GM21717 (cell line): Measurements from ENCODE around the gene RFX4.
A peak's percentile ranks its signal among the peaks of the same experiment; 100 is the strongest.
"Not testable (repeated sequence)": the region's sequence is repeated elsewhere in the genome, so short reads cannot be mapped to it uniquely, and the experiment has no call there.

Experiments used
- ATAC-seq: cut with Tn5 transposase; IDR thresholded peaks from one replicate; pipeline ENCODE4 v1.9.1; 2021; ENCODE audit warnings: mild to moderate bottlenecking, moderate library complexity; ENCODE audit not compliant: unreplicated experiment

The RFX4 gene

DNA sequence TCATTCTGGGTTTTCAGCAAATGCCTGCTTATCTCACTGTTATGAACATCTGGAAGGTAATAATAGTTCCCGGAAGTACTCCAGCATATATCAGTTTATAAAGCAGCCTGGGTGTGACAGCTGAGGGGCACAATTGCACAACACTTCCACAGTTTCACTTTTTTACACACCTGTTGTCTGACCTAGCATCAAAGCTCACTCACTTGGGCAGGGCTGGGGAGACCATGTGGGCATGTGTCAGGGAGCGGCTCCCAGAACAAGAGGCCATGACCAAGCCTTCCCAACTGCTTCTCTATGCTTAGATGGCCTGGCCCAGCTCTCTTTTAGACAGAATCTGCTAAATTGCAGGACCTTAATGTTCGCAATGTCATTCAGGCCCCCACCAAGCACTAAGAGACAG lies 140.6 kb downstream of the RFX4 start:
- no peak for ATAC-seq

DNA sequence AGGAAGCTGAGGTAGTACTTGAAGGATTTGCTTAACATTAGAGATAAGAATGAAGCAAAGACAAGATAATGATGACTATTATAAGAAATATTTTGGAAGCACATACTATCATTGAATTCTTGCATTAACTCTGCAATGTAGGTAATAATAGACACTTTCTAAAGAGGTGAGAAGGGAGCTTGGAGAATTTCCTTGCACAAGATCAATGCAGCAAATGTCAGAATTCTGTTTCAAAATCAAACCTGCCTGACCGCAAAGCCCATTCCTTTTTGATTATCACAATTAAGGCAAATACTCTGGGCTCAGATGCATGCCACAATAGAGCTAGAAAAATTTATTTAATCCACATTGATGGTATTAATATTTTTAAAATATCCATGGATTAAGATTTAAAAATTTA lies 141.3 kb downstream of the RFX4 start:
- no peak for ATAC-seq

DNA sequence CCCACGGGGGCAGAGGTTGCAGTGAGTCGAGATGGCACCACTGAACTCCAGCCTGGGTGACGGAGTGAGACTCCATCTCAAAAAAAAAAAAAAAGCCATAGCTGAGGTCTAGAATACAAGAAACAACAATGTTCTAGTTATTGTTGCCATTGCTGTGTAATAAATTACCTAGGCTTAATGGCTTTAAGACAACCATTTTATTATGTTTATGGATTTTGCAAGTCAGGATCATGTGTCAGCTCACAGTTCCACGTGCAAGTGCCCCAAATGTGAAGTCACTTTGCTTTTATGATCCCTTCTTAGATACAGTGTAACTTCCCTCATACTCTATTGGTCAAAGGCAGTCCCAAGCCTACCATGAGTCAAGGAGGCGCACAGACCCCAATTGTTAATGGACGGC lies 142.1 kb downstream of the RFX4 start:
- no peak for ATAC-seq

DNA sequence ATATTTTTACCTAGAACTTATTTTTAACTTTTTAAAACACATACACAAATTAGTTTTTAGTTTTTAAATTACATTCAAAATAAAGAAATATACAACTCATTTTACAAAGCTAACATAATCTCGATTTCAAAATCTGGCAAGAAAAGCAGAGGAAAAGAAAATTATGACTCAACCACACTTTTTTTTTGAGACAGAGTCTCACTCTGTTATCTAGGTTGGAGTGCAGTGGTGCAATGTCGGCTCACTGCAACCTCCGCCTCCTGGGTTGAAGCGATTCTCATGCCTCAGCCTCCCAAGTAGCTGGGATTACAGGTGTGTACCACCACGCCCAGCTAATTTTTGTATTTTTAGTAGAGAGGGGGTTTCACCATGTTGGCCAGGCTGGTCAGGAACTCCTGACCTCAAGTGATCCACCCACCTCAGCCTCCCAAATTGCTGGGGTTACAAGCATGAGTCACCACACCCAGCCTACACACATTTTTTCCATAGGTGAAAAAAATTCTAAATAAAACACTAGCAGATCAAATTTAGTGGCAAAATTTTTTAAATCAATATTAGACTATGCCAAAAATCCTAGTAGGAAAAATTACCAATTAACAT lies 143.9 kb downstream of the RFX4 start:
- ATAC-seq, result not testable (repeated sequence)

DNA sequence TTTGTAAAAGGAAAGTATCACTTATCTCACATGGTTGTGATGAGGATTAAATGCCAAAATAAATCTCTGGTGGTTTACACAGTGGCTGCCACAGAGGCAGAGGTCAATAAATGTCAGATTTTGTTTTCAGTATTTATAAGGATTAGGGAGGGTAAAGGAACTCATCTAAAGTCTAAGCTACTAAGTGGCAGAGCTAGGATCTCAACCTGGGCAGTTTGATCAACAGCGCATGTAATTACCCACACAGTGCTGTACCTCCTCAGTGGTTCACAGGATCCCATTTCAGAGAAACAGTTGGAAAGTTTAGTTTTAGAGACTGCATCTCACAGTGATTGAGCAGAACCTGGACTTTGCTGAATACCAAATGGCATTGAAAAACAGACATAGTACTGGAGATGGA lies 146.8 kb downstream of the RFX4 start:
- ATAC-seq, result no peak

DNA sequence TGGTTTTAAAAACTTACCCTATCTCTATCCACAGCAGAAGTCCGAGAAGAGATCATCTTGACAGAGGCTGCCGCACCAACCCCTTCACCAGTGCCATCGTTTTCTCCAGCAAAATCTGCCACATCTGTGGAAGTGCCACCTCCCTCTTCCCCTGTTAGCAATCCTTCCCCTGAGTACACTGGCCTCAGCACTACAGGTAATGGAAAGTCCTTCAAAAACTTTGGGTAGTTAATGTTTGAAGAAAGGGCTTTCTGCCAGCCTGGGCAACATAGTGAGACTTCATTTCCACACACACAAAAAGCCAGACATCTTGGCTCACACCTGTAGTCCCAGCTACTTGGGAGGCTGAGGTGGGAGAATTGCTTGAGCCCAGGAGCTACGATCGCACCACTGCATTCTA lies 150.1 kb downstream of the RFX4 start:
- ATAC-seq, result no peak

DNA sequence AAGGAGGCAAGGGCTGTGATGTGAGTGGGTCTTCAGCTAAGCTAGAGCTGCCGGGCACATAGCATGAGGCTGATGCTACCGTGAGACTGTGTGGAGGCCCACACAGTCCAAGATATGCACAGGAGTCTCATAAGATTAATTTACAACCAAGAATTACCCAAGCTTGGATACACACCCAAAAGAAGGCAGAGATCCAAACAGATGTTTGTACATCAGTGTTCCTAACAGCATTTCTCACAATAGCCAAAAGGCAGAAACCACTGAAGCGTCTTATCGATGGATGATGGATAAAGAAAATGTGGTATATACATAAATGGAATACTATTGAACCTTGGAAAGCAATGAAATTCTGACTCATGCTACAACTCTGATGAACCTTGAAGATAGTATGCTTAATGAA lies 150.9 kb downstream of the RFX4 start:
- no peak for ATAC-seq

DNA sequence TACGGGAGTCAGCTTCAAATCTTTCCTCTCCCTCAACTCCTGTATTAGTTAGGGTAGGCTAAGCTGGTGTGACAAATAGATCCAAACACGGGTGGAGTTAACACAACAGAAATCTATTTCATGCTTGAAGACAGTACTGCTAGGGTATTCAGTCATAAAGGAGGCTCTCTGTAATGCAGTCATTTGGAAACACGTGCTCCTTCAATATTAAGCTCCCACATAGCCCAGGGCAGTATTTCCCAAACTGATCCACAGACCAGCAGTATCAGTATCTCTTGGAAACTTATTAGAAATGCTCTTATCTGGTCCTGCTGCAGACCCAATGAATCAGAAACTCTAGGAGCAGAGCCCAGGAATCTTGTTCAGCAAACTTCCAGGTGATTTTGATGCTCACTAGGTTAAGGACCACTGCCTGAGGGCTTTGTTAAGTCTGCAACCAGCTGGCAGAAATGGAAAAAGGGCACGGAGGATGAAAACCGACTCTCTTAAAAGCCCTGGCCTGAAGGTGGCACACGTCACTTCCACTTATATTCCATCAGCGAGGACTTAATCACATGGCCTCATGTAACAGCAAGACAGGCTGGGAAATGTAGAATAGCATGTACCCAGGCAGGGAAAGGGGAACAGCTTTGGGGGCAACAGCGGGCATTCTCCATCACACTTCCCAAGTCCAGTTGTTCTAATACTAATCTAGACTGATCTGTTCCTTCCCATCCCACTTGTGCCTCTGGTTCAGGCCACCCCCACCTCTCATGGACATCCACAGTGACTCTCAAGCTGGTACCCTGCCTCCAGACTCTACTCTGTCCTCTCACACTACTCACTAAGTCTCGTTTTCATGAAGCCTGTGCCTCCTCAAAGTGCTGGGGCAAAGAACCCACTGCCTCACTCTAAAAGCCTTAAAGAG lies 153.5 kb downstream of the RFX4 start:
- ATAC-seq, result no peak

DNA sequence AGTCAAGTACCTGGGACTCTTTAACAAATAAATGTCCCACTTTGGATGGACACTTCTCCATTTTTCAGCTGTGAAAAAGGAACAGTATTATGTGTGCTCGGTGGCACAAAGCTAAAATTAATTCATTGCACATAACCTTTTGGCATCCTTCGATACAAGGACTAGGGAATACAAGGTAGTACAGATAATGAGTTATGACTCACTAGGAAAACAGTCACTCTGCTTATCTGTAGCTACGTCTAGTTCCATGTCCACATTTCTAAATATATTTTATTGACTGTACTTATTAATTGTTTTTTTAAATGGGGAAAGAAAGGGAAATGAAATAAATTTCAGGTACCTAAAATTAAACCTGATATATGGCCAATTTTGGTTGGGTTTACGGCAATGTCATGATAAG lies 156.5 kb downstream of the RFX4 start:
- no peak for ATAC-seq

DNA sequence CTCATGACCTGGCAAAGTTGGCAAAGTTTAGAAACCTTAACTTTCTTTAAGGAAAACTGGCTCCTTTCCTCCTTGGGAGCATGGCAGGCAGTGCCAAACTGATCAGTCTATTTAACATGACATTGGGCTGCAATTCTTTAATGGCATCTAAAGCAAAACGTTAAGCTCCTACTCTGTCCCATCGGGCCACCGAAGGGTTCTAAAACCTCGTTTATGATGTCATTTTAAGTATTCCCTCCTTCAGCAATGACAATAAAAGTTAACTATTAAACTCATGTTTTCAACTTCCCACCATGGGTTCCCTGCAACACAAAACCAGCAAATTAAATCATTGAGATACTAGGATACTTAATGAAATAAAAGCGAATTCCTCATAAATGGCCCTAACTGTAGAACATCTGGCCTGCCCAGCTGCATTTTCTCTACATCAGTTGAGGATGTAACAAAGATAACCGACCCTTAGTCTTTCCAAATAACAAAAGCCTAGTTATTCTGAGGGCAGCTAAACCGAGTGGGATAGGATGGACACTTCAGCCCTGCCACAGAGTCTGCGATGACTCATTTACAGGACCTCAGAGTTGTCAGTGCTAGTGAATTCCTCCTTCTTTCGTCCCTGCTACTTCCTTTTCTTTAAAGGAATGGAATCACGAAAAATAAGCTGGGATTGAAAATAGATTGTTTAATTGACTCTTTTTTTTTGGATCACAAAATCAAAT lies 157.2 kb downstream of the RFX4 start:
- no peak for ATAC-seq

DNA sequence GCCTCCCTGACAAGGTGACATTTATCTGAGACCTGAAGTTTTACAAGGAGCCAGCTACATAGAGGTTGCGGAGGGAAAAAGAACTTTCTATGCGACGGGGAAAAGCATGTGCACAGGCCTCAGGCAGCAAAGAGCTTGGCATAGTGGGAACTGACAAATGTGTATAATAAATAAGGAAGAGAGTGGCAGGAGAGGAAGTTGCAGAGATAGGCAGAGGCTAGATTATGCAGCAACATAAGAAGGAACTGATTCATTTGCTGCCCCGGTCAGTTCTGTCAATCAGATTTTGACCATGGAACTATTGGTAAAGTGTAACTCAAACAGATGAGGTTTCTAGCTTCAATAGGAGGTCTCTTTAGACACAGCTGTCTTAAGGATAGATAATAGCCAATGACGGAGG lies 158.0 kb downstream of the RFX4 start:
- no peak for ATAC-seq

DNA sequence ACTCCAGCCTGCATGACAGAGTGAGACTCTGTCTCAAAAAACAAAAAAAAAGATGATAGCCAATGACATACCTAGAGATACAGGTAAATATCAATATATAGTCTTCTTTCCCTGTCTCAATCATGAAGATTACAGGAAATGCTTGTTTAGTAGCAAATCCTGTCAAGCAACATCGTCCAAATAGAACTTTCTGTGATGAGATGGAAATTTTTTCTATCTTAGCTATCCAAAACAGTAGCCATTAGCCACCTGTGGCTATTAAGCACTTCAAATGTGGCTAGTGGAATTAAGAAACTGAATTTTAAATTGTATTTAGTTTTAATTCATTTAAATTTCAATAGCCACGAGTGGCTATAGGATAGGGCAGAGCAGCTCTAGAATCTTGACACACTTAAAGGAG lies 158.4 kb downstream of the RFX4 start:
- ATAC-seq, result no peak

DNA sequence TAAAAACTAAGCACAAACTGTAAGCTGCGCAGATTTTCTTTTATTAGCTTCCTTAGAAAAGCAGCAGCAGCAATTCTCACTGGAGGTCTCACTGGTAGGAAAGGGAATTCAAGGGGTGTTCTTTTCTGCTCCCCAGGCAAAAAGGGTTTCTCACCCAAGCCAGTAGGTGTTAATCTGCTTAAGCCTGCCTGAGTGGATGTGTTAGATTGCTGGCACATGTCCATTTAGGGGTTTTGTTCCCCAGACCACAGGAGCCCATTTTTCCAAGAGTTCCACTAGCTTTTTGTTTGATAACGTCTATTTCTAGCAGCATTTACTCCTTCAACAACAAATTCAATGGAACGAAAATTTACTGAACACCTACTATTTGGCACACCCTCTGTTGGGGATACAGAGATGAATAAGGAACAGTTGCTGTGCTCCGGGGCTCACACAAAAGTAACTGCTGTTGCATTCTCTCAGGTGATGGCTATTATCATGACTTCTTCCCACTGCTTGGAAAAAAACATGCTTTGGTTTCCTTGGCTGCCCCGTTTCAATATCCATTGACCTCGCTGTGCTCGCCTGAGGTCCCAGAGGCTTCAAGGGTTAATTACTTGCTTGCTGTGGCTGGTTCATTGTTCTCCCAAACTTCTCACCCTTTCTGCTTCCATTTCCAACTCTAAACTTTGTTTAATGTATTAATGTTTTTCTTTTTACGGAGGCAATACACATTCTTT lies 160.6 kb downstream of the RFX4 start:
- ATAC-seq, result no peak

DNA sequence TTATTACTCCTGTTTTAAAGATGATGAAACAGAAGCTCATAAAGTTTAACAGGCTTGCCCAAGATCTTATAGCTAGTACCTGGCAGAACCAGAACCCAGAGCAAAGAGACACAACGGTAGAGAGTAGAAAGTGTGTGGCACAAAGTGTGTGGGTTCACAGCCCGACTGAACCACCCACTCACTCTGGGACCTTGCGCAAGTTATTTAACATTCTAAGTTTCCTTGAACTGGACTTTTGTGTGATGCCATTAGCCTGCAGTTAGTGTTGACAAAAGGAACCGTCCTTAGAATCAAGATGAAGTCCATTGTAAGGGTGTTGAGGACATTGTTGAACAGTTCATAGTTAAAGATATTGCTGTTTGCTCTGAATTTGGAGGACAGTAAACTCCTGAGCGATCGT lies 161.8 kb downstream of the RFX4 start:
- ATAC-seq, result no peak

DNA sequence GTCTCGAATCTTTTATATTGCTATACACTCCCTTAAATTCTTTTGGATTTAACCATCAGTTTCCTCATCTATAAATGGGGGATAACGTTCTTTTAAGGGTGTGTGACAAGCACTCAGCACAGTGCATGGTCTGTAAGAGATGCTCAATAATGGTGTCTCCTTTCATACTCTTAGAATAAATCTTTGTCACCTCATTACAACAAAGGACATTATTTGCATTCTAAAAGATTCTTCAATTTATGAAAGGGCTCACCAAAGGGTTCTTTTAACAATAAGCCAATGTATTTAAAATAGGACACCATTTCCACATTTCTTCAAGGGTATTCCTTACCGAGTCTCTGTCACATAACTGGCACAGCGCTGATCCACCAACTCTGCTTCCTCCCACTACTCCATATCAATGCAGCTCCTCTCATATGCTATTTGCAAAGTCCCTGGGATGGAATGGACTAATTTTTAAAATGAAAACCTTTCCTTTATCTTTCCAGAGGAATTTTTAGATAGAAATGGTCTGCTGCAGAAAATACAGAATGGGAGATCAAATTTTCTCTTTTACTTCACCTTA lies 162.5 kb downstream of the RFX4 start:
- no peak for ATAC-seq

DNA sequence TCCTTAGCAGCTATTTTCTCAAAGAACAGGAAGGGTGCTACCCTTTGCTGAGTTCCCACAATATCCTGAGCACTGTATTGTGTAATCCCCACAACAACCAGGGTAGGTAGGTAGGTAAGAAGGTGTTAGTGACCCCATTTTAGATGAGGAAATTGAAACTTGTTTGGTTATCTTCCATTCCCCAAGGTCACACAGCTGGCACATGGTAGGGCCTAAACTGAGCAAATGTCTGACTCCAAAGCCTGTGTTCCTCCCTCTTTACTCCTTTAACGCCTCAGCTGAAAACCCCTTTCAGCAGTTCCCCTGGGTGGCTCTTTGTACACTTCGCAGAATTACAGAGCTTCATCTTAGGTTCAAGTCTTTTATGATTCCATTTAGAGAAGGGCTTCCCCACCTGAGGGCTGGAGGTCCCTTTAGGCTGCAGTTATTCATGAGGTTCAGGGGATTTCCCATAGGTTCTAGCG lies 165.2 kb downstream of the RFX4 start:
- no peak for ATAC-seq

DNA sequence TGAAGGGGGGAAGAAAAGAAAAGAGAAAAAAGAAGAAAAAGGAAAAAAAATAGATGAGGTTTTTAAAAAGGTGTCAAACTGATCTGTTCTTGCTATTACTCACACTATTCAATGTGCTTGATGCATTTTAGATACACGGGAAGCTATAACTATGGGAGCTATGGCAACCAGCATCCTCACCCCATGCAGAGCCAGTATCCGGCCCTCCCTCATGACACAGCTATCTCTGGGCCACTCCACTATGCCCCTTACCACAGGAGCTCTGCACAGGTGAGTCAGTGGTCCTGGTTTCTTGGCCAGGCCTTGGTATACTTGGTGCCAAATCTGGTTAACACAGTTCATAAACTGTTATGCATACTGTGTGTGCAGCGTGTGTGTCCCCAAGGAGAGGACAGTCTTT lies 167.7 kb downstream of the RFX4 start:
- ATAC-seq, result no peak

DNA sequence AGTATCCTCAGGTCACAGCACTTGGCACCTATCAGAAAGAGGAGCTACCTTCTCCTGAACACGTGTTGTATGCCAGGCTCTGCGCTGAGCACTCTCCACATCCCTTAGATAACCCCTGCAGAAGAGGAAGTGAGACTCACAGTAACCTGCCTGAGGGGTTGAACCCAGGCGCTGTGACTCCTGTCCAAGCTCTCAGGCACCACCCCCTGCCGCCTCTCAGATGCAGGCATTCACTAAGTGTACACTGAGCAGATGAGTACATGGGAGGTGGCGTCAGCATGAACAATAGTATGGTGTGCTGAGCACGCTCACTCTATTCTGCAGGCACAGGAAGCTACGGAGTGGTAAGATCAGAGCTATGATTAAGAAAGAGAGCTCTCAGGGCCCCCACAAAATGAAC lies 170.7 kb downstream of the RFX4 start:
- peak; percentile 98 for ATAC-seq

DNA sequence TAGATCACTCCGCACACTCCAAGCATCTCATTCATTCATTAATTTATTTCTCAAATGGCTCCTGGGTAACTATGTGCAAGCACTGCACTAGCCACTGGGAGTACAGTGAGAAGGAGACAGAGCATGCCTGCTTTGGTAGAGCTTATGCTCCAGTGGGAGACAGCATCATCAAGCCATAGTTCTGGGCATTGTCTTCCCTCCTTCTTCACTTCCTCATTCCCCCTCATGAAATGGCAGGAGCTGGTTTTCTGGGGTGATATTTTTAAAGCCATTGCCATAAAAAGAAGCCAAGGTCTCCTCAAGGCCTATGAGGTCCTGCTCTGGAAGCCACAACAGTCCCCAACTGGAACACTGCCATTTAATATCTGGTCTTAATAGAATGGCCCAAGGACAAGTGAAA lies 171.5 kb downstream of the RFX4 start:
- ATAC-seq, result no peak

DNA sequence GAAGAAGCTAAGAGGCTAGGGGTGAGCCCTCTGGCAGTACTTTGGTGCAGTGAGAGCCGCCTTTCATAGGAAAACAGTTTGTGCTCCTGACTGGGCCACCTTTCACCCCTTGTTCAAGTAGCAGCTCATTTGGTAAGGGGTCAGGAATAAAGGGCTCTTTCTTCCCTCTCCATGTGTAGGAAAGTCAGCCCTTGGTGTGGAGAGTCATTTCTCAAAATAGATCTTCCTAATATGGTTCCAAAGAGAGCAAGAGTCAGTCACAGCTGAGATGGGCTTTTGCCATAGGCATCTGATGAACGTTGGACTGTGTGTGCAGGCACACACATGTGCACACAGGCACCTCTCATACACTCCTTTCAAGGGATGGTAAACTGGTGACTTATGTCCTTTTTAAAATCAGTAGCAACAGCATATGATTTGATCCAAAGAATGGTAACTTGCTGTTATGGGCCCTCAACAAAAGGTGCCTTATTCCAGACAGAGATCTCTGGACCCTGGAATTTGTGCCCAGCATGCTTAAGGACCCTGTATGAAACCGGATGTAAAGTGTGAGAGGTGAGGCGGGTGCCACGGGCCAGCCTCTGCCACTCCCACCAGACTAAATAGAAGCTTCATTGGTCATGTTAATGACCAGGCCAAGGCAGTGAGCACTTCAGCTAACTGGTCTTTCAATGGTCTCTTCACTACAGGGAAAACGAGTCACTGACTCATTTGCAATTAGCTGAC lies 175.0 kb downstream of the RFX4 start:
- no peak for ATAC-seq
